ENCODE measurements around the gene LGALS16. TPM values are rescaled to one million over a fixed set of nuclear protein-coding genes. Genes with fewer than 3 reads are reported as not detected.

Gene LGALS16
- total RNA-seq, 1 donor from 2014 or later = not detected

DNA sequence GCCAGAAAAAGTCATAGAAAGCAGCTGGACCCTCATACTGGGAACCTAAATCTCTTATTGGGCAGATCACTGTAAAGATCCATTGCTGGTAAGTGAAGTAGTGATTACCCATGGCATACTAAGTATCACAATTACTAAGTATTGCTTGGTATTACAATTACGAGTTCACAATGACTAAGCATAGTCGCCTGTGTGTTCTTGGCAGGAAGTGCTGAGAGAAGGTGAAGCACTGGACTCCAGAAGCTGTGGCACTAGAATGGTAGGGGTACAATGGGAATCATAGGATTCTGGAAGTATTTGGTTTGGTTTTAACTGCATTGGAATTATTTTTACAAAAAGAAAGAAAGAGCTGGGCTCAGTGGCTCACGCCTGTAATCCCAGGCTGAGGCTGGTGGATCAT is 20.3 kb downstream of the LGALS16 start:
- no peak for DNase-seq (ENCODE audit: low spot score, unreplicated experiment)
- Mint-ChIP-seq H3K4me1 (ENCODE audit: low read depth) (peaks cover 10% of the 10 kb centered on the region), H3K9me3 (ENCODE audit: low read depth) (no peaks in the 10 kb centered on the region), H3K27me3 (peaks cover 37% of the 10 kb centered on the region), H3K27ac (no peak overlapping the region), H3K36me3 (ENCODE audit: insufficient read depth) (no peaks in the 10 kb centered on the region), H3K4me3 (ENCODE audit: low read depth) (no peak overlapping the region)
- TF ChIP-seq, protein P1, sequence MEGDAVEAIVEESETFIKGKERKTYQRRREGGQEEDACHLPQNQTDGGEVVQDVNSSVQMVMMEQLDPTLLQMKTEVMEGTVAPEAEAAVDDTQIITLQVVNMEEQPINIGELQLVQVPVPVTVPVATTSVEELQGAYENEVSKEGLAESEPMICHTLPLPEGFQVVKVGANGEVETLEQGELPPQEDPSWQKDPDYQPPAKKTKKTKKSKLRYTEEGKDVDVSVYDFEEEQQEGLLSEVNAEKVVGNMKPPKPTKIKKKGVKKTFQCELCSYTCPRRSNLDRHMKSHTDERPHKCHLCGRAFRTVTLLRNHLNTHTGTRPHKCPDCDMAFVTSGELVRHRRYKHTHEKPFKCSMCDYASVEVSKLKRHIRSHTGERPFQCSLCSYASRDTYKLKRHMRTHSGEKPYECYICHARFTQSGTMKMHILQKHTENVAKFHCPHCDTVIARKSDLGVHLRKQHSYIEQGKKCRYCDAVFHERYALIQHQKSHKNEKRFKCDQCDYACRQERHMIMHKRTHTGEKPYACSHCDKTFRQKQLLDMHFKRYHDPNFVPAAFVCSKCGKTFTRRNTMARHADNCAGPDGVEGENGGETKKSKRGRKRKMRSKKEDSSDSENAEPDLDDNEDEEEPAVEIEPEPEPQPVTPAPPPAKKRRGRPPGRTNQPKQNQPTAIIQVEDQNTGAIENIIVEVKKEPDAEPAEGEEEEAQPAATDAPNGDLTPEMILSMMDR (IDR thresholded peaks at IDR 0.05; ENCODE audit: unreplicated experiment) = no peak

DNA sequence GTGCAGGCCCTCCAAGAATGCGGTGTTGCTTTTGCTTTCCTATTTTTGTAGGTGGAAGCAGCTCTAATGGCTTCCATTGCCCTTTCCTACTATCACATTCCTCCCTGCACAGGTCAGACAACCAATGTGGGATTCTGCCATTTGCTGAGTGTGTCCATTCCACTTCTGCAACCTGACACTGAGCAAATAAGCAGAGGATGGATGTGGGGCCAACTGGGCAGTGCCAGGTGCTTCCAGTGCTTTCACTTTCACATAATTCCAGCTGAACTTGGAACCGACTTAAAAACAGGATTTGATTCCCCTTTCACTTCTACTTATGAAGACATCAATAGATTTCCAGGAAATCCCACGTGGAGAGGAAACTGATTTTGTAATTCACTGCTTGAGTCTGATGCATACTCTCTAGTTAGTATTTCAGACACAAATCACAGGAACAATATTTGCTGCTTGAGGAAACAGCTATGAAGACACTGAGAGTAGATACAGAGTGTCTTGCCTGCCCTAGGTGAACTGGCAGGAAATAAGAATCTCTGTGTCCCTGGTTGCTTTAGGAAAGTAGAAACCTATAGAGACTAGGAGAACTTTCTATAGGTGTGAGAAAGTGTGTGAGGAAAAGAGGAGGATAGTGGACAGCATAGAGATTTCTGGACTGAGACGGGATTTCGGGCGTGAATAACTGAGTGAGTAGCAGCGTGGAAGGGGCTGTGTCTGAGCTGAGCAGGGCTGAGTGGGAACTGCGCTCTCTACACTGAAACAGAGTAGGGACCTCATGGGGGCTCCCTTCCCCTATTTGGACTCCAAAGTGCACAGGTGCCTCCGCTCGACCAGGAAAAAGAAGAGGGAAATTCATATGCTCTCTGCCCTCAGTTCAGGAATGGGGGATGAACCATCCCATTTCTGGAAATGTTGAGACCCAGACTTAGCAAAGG is 22.5 kb downstream of the LGALS16 start:
- H3K4me1 Mint-ChIP-seq (ENCODE audit: low read depth) = peaks cover 8% of the 10 kb centered on the region
- DNase-seq (ENCODE audit: low spot score, unreplicated experiment) = no peak
- peak overlapping the region; percentile 61 for H3K27ac Mint-ChIP-seq
- H3K9me3 Mint-ChIP-seq (ENCODE audit: low read depth) = no peaks in the 10 kb centered on the region
- H3K27me3 Mint-ChIP-seq = peaks cover 27% of the 10 kb centered on the region
- no peaks in the 10 kb centered on the region for H3K36me3 Mint-ChIP-seq (ENCODE audit: insufficient read depth)
- H3K4me3 Mint-ChIP-seq (ENCODE audit: low read depth) = no peak overlapping the region
- TF ChIP-seq, protein P1 (IDR thresholded peaks at IDR 0.05; ENCODE audit: unreplicated experiment) = no peak

DNA sequence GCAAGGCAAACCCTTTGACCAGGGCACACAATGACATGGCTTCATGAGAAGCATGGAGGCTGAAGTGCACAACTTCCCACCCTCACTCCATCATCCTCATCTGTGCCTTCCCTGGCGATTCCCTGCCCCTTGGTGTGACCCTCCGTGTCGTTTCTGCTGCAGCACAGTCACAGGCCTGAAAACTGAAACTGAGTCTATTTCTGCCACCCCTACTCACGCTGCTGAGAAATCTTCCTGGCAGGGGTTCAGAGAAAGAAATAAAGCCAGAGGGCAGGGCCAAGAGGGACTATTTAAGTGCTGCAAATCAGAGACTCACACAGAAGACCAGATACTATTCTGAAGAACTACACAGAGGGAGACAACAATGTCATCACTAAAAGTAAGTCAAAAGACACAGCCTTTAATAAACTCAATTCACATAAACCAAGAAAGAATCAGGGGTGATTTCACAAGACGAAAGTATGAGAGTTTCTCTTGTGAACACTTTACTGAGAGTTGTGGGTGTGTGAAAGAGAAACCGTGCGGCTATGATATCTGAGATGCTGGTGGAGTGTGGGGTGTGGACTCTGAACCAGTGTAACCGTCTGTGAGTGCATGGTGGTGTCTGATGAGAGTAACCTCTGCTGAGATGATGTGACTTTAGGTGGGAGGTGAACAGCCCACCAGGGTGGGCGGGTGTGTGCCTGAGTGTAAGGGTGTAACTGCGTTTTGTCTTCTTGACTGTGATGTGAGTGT is 23.5 kb downstream of the LGALS16 start:
- DNase-seq (ENCODE audit: low spot score, unreplicated experiment) = no peak
- Mint-ChIP-seq H3K9me3 (ENCODE audit: low read depth) (no peaks in the 10 kb centered on the region), H3K4me1 (ENCODE audit: low read depth) (peaks cover 8% of the 10 kb centered on the region), H3K4me3 (ENCODE audit: low read depth) (no peak overlapping the region), H3K36me3 (ENCODE audit: insufficient read depth) (no peaks in the 10 kb centered on the region), H3K27ac (no peak overlapping the region), H3K27me3 (peaks cover 27% of the 10 kb centered on the region)
- TF ChIP-seq, protein P1 (IDR thresholded peaks at IDR 0.05; ENCODE audit: unreplicated experiment) = no peak

DNA sequence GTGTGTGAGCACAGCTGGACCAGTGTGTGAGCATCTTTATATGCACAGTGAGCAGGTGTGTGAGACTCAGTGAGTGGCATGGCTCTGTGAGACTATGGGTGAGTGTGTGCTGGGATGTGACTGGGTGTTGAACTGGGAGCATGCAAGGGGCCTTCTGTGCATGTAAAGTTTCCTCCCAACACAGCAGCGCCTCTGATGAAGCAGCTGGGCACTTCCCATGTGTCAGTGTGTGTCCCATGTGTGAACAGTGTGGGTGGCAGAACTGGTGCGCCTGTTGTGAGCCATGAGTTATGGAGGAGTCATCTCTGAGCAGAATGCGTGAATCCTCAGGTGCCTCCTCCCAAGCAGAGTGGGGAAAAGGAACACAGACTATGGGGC is 24.1 kb downstream of the LGALS16 start:
- DNase-seq (ENCODE audit: low spot score, unreplicated experiment) = no peak
- Mint-ChIP-seq H3K4me1 (ENCODE audit: low read depth) (peaks cover 8% of the 10 kb centered on the region), H3K36me3 (ENCODE audit: insufficient read depth) (no peaks in the 10 kb centered on the region), H3K27me3 (peaks cover 27% of the 10 kb centered on the region), H3K4me3 (ENCODE audit: low read depth) (no peak overlapping the region), H3K27ac (no peak overlapping the region), H3K9me3 (ENCODE audit: low read depth) (no peaks in the 10 kb centered on the region)
- TF ChIP-seq, protein P1 (IDR thresholded peaks at IDR 0.05; ENCODE audit: unreplicated experiment) = no peak

DNA sequence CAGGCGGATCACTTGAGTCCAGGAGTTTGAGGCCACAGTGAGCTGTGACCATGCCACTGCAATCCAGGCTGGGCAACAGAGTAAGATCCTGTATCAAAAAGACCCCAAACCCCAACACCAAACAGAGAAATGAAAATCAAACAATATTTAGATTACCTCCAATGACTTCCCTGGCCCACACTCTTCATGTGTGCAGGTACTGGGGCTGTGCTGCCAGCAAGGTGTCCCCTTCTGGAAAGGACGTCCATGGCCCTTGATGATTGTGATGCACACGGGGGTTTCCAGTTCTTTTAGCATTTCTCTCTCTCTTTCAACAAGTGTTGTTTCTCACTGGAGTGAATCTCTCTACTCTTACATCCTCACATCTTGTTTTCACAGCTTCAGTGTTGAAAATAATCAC is 24.9 kb downstream of the LGALS16 start:
- Mint-ChIP-seq H3K27me3 (peaks cover 23% of the 10 kb centered on the region), H3K27ac (no peak overlapping the region), H3K4me1 (ENCODE audit: low read depth) (peaks cover 8% of the 10 kb centered on the region), H3K4me3 (ENCODE audit: low read depth) (no peak overlapping the region), H3K9me3 (ENCODE audit: low read depth) (no peaks in the 10 kb centered on the region), H3K36me3 (ENCODE audit: insufficient read depth) (no peaks in the 10 kb centered on the region)
- TF ChIP-seq, protein P1 (IDR thresholded peaks at IDR 0.05; ENCODE audit: unreplicated experiment) = no peak
- DNase-seq (ENCODE audit: low spot score, unreplicated experiment) = no peak

Measured in progenitor cell of endocrine pancreas (in vitro differentiated cells).